Esophagus squamous epithelium (tissue), 5 donors: ENCODE results near the gene PIH1D1. TPM values are rescaled to one million over a fixed set of nuclear protein-coding genes. Genes with fewer than 3 reads are reported as not detected.
"Not testable (repeated sequence)": the region's sequence is repeated elsewhere in the genome, so short reads cannot be mapped to it uniquely, and the experiment has no call there.

ENCODE experiments used
- DNase-seq: peaks from one replicate; lab custom pipeline; 2025; lab: John Stamatoyannopoulos, UW
- H3K27ac ChIP-seq, 4 donors: fragments of 200-600 bp; sonication (generic); one replicate each; pipeline ENCODE4 v1.5.1; 2016 to 2019; ENCODE audit warnings: mild to moderate bottlenecking in 1 of 4
- H3K27me3 ChIP-seq, 4 donors: fragments of 200-600 bp; sonication (generic); 1 replicate in 3 of 4; 2 replicates in 1 of 4; pipeline versions ENCODE4 v1.5.1 to v1.6.0; 2017 to 2021; ENCODE audit warnings: antibody characterized with exemption in 1 of 4
- H3K36me3 ChIP-seq, 3 donors: fragments of 200-600 bp; sonication (generic); one replicate each; pipeline ENCODE4 v1.5.1; 2016 to 2019
- H3K4me1 ChIP-seq, 3 donors: fragments of 200-600 bp; sonication (generic); one replicate each; pipeline ENCODE4 v1.5.1; 2017 to 2019
- H3K4me3 ChIP-seq, 4 donors: fragments of 200-600 bp; sonication (generic); 1 replicate in 3 of 4; 2 replicates in 1 of 4; pipeline ENCODE4 v1.5.1; 2016 to 2019; ENCODE audit warnings: mild to moderate bottlenecking in 2 of 4, moderate library complexity in 1 of 4
- H3K9me3 ChIP-seq, 3 donors: fragments of 200-600 bp; sonication (generic); one replicate each; pipeline ENCODE4 v1.5.1; 2016 to 2019
- POLR2A ChIP-seq, 4 donors: fragments of 450-650 bp; IDR thresholded peaks; one replicate each; pipeline ENCODE4 v1.6.1; 2017; ENCODE audit warnings: antibody characterized with exemption in 4 of 4, mild to moderate bottlenecking in 4 of 4, moderate library complexity in 3 of 4
- WGBS, 2 donors: methylation state at CpG; one replicate each; pipeline ENCODE4 v1.1.5; 2018; 5-methylcytosine and 5-hydroxymethylcytosine counted together
- intact Hi-C: fragments of 100-400 bp; cut with DNase I; formaldehyde crosslinking; loops from one replicate; pipeline ENCODE4 v1.15.0; 2022
- total RNA-seq, 4 donors: library from RNA; depleted of rRNA; stranded (reverse); fragments of >200 nt; gene quantifications; one replicate each; pipeline ENCODE4 v1.1.0, GENCODE V29; 2016
- TF ChIP-seq, protein P1 (sequence below), 6 experiments: fragments of 450-650 bp in 4 of 6; fragments of 200-600 bp in 2 of 6; sonication (generic) in 2 of 6; IDR thresholded peaks; one replicate each; pipeline ENCODE4 v1.5.1; 2016 to 2019; ENCODE audit warnings: antibody characterized with exemption in 6 of 6, mild to moderate bottlenecking in 4 of 6, moderate library complexity in 4 of 6
- donor health status: DM: yes; HTN: yes; CAD: no.

PIH1D1 gene
- total RNA-seq, 4 donors from 2014 or later, result 54.4 to 91.2 (median 67.2) TPM

DNA sequence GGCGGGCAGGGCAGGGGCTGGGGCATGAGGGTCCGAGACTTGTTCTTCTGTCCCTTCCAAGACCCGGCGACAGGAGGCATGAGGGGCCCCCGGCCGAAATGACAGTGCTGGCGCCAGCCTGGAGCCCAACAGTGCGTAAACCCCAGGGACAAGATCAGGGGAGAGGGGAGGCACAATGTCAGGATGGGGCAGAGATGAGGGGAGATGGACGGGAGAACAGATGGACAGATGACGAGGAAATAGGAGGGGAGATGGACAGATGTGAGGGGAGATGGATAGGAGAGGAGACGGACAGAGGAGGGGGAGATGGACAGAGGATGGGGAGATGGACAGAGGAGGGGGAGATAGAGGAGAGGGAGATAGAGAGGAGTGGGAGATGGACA is 22.9 kb upstream of the PIH1D1 start:
- intact Hi-C loops, result no loop called here
- WGBS, 2 donors, result 7 to 8% methylated on average over 6 to 9 of the region's 11 CpGs

DNA sequence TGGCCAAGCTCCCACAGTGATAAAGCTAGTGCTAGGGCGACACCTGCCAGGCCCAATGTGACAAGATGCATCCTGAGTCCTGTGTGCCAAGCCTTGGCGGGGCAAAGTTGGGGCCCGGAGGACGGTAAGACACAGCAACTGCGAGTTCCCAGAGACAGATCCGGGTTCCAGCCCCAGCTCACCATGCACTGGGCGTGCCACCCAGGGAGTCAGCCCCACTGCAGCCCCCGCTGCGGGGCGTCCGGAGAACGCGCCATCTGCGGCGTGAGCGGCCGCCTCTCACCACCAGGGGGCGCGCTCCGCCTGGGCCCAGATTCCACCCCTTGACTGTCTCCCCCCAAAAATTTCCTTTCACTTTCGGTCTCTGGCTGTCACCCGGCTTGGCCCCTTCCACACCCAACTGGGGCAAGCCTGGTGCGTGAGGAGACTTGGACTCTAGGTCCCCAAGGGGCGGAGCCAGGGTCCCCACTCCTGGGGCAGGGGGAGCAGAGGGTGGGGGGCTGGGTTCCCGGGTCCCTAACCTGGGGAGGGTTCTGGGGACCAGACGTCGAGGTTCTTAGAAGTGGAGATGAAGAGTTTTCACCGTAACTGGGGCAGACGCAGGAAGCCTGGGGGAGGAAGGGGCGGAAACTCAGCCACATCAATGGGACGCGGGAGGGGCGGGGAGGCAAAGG is 22.4 kb upstream of the PIH1D1 start, which contains the start of gene FLT3LG:
FLT3LG (plus strand) TSS at position 348 of the 674 bp plus-strand sequence. CDS start 425 bp downstream, outside the sequence.
- no peak for TF ChIP-seq POLR2A (IDR thresholded peaks at IDR 0.05)
- TF ChIP-seq, protein P1, sequence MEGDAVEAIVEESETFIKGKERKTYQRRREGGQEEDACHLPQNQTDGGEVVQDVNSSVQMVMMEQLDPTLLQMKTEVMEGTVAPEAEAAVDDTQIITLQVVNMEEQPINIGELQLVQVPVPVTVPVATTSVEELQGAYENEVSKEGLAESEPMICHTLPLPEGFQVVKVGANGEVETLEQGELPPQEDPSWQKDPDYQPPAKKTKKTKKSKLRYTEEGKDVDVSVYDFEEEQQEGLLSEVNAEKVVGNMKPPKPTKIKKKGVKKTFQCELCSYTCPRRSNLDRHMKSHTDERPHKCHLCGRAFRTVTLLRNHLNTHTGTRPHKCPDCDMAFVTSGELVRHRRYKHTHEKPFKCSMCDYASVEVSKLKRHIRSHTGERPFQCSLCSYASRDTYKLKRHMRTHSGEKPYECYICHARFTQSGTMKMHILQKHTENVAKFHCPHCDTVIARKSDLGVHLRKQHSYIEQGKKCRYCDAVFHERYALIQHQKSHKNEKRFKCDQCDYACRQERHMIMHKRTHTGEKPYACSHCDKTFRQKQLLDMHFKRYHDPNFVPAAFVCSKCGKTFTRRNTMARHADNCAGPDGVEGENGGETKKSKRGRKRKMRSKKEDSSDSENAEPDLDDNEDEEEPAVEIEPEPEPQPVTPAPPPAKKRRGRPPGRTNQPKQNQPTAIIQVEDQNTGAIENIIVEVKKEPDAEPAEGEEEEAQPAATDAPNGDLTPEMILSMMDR (IDR thresholded peaks at IDR 0.05), result peak; percentile 98 to 100 (median 99)
- peak within 1 kb of the TSS; percentile 91 to 95 (median 92) for H3K27ac ChIP-seq
- no peaks in the 10 kb centered on the region for H3K36me3 ChIP-seq
- H3K4me3 ChIP-seq, result peak within 1 kb of the TSS; percentile 82 to 90 (median 86)
- WGBS, 2 donors, result 0% methylated on average over 13 to 22 of the region's 33 CpGs
- H3K27me3 ChIP-seq, result no peaks in the 10 kb centered on the region
- no peaks in the 10 kb centered on the region for H3K9me3 ChIP-seq
- DNase-seq, result no peak
- peaks cover 7 to 64% (median 32%) of the 10 kb centered on the region in 3 donors for H3K4me1 ChIP-seq
- intact Hi-C loops, result no loop called here

More for the DNA sequence above, 22.9 kb upstream of the PIH1D1 start:
- peaks cover 5 to 59% (median 27%) of the 10 kb centered on the region in 3 donors for H3K4me1 ChIP-seq
- DNase-seq, result no peak
- no peaks in the 10 kb centered on the region for H3K27me3 ChIP-seq
- H3K36me3 ChIP-seq, result no peaks in the 10 kb centered on the region
- TF ChIP-seq, protein P1 (IDR thresholded peaks at IDR 0.05), result no peak
- no peak for TF ChIP-seq POLR2A (IDR thresholded peaks at IDR 0.05)
- H3K27ac ChIP-seq, result peak overlapping the region; percentile 91 to 95 (median 92)
- no peaks in the 10 kb centered on the region for H3K9me3 ChIP-seq
- H3K4me3 ChIP-seq, result peak overlapping the region; percentile 82 to 90 (median 86)

DNA sequence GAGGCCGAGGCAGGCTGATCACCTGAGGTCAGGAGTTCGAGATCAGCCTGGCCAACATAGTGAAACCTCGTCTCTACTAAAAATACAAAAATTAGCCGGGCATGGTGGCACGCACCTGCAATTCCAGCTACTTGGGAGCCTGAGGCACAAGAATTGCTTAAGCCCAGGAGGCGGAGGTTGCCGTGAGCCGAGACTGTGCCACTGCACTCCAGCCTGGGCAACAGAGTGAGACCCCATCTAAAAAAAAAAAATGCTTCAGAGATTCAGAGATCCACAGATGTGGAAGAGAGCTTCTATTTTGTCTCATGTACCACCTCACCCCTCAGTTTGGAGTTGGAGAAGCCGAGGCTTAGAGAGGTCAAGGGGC is 21.9 kb upstream of the PIH1D1 start:
- DNase-seq, intact Hi-C loops, H3K9me3 ChIP-seq, H3K36me3 ChIP-seq, H3K27me3 ChIP-seq: not testable (repeated sequence)
- Histone ChIP-seq H3K4me1 (peaks cover 12 to 69% (median 37%) of the 10 kb centered on the region in 3 donors), H3K4me3 (peak overlapping the region; percentile 82 to 90 (median 86)), H3K27ac (peak overlapping the region; percentile 91 to 95 (median 92))
- 43 to 52% methylated on average over 3 to 6 of the region's 9 CpGs for WGBS, 2 donors

DNA sequence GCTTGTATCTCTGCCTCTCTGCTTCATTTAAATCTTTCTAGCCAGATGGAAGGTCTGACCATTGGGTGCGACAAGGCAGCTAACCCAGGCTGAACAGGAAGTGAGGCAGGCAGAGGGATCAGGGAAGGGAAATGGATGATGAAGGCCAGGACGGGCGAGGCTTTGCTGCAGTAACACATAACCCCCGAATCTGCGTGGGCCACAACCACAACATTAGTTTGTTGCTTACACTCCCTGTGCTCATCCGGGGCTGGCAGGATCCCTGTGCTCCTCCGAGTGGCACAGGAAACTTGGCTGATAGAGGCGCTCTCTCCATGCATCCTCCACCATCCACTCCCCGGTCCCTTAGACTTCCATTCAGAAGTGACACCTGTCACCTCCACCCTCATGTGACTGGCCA is 21.3 kb upstream of the PIH1D1 start:
- H3K36me3 ChIP-seq, result no peaks in the 10 kb centered on the region
- H3K4me1 ChIP-seq, result peaks cover 15 to 75% (median 43%) of the 10 kb centered on the region in 3 donors
- intact Hi-C loops, result no loop called here

DNA sequence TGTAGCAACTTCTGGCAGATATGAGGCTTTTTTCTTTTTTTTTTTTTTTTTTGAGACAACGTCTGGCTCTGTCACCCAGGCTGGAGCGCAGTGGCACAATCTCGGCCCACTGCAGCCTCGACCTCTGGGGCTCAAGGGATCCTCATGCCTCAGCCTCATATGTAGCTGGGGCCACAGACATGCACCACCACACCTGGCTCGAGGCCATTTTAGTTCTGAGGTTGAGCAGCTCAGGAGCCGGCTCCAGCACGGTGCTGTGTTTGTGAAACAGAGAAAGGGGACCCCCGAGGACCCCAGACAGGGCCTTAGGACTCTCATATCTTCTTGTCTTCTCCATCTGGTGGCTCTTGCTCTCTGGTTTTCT is 19.0 kb upstream of the PIH1D1 start:
- no peak for DNase-seq
- TF ChIP-seq, protein P1 (IDR thresholded peaks at IDR 0.05), result no peak
- no peak for TF ChIP-seq POLR2A (IDR thresholded peaks at IDR 0.05)
- H3K36me3 ChIP-seq, result peaks cover 0 to 20% (median 0%) of the 10 kb centered on the region in 3 donors
- intact Hi-C loops, result no loop called here
- no peaks in the 10 kb centered on the region for H3K27me3 ChIP-seq
- H3K9me3 ChIP-seq, result no peaks in the 10 kb centered on the region
- no peak overlapping the region for H3K4me3 ChIP-seq
- peak overlapping the region in 1 of 4 donors; percentile 95 for H3K27ac ChIP-seq
- WGBS, 2 donors, result 0 to 62% methylated on average over 1 to 8 of the region's 8 CpGs
- H3K4me1 ChIP-seq, result peaks cover 15 to 66% (median 44%) of the 10 kb centered on the region in 3 donors

More for the DNA sequence above, 21.3 kb upstream of the PIH1D1 start:
- Histone ChIP-seq H3K9me3 (no peaks in the 10 kb centered on the region), H3K27me3 (no peaks in the 10 kb centered on the region), H3K4me3 (no peak overlapping the region), H3K27ac (peak overlapping the region in 3 of 4 donors; percentile 91 to 95 (median 92))
- no peak for TF ChIP-seq POLR2A (IDR thresholded peaks at IDR 0.05)
- TF ChIP-seq, protein P1 (IDR thresholded peaks at IDR 0.05), result no peak
- WGBS, 2 donors, result 55 to 56% methylated on average over 8 to 9 of the region's 9 CpGs
- no peak for DNase-seq
